Measurements from ENCODE around the gene CTSZ. TPM values are rescaled to one million over a fixed set of nuclear protein-coding genes. Genes with fewer than 3 reads are reported as not detected.

The CTSZ gene
- total RNA-seq, 4 donors from 2014 or later: 83.5 to 145 (median 105) TPM

GRCh38 chr20:59010321-59010994 lies 3.4 kb upstream of the CTSZ start:
- Histone ChIP-seq H3K27ac (peak overlapping the region in 2 of 4 donors; percentile 9 to 13), H3K4me1 (peaks cover 0 to 39% (median 26%) of the 10 kb centered on the region in 4 donors), H3K27me3 (no peaks in the 10 kb centered on the region), H3K9me3 (no peaks in the 10 kb centered on the region), H3K4me3 (no peak overlapping the region), H3K36me3 (no peaks in the 10 kb centered on the region)
- no peak for DNase-seq (ENCODE audit: low spot score in 2 of 2)
- WGBS, 2 donors: 70 to 77% methylated on average over 5 to 8 of the region's 8 CpGs
- TF ChIP-seq CTCF (IDR thresholded peaks at IDR 0.05) (no peak), POLR2A (IDR thresholded peaks at IDR 0.05) (no peak), EP300 (IDR thresholded peaks at IDR 0.05) (no peak)

DNA sequence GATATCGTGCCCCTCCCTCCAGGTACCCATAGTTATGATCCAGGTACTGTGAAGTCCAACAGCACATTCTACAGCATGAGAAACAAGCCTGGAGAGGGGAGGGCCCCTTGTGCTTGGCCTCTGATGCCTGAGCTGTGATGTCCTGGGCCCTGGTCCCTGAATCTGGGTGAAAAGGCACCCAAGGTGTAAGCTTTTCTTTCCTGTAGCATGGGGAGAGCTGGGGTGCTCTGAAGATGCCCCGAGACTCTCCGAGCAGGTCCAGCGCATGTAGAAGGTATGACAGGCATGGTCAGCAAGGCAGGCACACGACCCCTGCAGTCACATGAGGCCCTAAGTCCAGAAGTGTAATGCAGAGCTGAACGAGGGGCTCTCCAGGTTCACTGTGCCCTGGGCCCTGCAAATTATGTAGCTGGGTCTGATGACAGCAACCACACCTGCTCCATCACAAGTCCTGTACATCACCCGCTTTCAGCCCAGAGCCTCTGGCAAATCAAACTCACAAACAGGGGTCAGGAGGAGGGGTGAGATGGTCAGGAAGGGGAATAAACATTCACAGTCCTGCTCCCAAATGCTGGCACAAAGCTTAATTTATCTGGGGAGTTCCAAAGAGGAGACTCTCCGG lies 1.8 kb upstream of the CTSZ start:
- peak overlapping the region in 1 of 4 donors; percentile 96 for H3K27ac ChIP-seq
- TF ChIP-seq EP300 (IDR thresholded peaks at IDR 0.05): no peak
- TF ChIP-seq POLR2A (IDR thresholded peaks at IDR 0.05): no peak
- TF ChIP-seq CTCF (IDR thresholded peaks at IDR 0.05): no peak
- no peaks in the 10 kb centered on the region for H3K27me3 ChIP-seq
- no peaks in the 10 kb centered on the region for H3K9me3 ChIP-seq
- DNase-seq (ENCODE audit: low spot score in 2 of 2): no peak
- H3K36me3 ChIP-seq: no peaks in the 10 kb centered on the region
- 82 to 83% methylated on average over 8 of the region's 8 CpGs for WGBS, 2 donors
- H3K4me1 ChIP-seq: peaks cover 0 to 55% (median 36%) of the 10 kb centered on the region in 4 donors
- H3K4me3 ChIP-seq: no peak overlapping the region

DNA sequence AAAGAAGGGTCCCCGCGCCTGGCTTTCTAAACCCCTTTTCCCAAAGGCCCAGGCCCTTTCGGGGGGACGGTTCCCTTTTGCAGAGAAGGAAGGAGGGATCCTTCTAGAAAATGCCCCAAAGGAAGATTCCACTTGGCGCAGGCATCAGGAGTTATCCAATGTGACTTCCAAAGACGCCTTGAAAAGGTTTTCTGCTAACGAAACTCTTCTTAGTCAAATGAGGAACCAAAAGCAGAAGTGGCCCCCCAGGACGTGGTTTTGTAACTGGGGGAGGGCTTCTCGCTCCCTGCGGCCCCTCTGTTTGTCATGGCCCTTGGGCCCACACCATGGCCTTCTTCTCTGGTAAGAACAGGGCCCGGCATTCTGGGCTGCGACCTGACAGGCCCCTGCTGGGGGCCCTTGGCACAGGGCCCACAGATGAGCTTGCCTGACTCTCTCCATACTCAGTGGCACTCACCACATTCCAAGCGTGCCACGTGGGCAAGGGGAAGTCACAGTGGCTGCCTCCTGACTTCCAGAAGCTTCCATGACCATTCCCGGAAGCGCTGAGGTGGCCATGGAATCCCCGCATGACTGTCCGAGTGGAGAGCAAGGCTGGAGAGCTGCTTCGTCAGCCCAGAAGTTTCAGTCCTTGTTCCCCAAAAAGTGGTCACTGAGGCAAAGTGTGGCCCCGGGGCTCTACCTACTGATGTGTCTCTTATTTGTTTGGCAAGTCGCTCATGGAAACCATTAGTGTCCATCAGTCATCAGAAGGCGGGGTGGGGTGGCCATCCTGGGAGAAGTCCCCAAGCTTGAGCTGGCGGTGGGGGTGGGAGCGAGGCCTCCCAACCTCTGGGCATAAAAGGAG lies 834 bp upstream of the CTSZ start:
- 80 to 81% methylated on average over 20 to 24 of the region's 24 CpGs for WGBS, 2 donors
- Histone ChIP-seq H3K27me3 (no peaks in the 10 kb centered on the region), H3K36me3 (peaks cover 0 to 5% (median 0%) of the 10 kb centered on the region in 3 donors), H3K4me1 (peaks cover 0 to 64% (median 42%) of the 10 kb centered on the region in 4 donors), H3K27ac (peak overlapping the region; percentile 81 to 96 (median 92)), H3K9me3 (no peaks in the 10 kb centered on the region), H3K4me3 (peak overlapping the region; percentile 65 to 89 (median 79))
- TF ChIP-seq EP300 (IDR thresholded peaks at IDR 0.05): peak; percentile 38 to 40
- no peak for TF ChIP-seq POLR2A (IDR thresholded peaks at IDR 0.05)
- TF ChIP-seq CTCF (IDR thresholded peaks at IDR 0.05): no peak
- DNase-seq (ENCODE audit: low spot score in 2 of 2): peak; percentile 29 to 44

GRCh38 chr20:59006167-59006863 lies 739 bp downstream of the CTSZ start:
- peak in 1 of 2 donors; percentile 14 for DNase-seq (ENCODE audit: low spot score in 2 of 2)
- Histone ChIP-seq H3K36me3 (peaks cover 0 to 21% (median 5%) of the 10 kb centered on the region in 3 donors), H3K4me3 (peak overlapping the region; percentile 65 to 89 (median 79)), H3K27me3 (no peaks in the 10 kb centered on the region), H3K9me3 (no peaks in the 10 kb centered on the region), H3K4me1 (peaks cover 0 to 63% (median 41%) of the 10 kb centered on the region in 4 donors), H3K27ac (peak overlapping the region; percentile 81 to 96 (median 92))
- TF ChIP-seq EP300 (IDR thresholded peaks at IDR 0.05): no peak
- no peak for TF ChIP-seq CTCF (IDR thresholded peaks at IDR 0.05)
- no peak for TF ChIP-seq POLR2A (IDR thresholded peaks at IDR 0.05)
- WGBS, 2 donors: 40 to 64% methylated on average over 12 to 17 of the region's 29 CpGs
